Measurements from ENCODE around the gene COL21A1.

DNA sequence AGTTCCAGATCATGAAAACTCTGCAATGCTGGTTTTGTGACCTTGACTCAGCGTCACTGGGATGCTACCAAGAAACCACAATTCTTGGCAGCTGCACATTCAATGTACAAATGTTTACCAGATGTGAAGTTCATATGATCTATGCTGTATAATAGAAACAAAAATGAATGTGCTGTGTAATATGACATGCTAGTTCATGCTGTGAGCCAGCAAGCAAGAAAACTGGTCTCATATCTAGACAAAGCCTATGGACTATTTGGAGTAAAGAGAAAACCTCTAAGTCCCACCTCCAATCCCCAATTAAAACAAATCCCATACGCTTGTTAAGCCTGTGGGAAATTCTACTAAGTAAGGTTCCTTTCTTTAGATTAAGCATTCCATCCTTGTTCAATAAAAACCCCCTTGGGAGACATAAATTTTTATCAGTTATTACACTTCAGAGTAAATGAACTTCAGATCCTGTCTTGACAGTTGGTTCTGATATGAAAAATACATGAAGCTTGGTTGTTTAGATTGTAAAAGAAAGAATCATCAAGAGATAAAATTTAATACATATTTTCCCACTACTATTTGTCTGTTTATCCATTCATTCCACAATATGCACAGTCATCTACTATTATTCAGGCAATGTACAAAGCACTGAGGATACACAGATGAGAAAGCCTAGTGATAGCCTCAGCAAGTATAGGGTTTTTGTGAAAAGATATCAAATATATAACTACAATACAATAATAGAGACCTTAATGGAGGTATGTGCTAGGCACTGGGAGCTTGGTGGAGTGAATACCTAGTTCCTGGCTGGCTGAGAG is 20.1 kb downstream of the COL21A1 start:
- no peak for TF ChIP-seq CHD4 (IDR thresholded peaks at IDR 0.05; ENCODE audit: borderline replicate concordance)
- TF ChIP-seq EP300 (IDR thresholded peaks at IDR 0.05) = no peak
- TF ChIP-seq, protein P1, sequence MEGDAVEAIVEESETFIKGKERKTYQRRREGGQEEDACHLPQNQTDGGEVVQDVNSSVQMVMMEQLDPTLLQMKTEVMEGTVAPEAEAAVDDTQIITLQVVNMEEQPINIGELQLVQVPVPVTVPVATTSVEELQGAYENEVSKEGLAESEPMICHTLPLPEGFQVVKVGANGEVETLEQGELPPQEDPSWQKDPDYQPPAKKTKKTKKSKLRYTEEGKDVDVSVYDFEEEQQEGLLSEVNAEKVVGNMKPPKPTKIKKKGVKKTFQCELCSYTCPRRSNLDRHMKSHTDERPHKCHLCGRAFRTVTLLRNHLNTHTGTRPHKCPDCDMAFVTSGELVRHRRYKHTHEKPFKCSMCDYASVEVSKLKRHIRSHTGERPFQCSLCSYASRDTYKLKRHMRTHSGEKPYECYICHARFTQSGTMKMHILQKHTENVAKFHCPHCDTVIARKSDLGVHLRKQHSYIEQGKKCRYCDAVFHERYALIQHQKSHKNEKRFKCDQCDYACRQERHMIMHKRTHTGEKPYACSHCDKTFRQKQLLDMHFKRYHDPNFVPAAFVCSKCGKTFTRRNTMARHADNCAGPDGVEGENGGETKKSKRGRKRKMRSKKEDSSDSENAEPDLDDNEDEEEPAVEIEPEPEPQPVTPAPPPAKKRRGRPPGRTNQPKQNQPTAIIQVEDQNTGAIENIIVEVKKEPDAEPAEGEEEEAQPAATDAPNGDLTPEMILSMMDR (IDR thresholded peaks at IDR 0.05) = no peak
